H9 (cell line): Measurements from ENCODE around the gene MAPT. TPM values are rescaled to one million over a fixed set of nuclear protein-coding genes. Genes with fewer than 3 reads are reported as not detected.

ENCODE experiments used
- DNase-seq: peaks from one replicate; pipeline ENCODE4 v3.0.0-alpha.2; 2017
- H2AFZ ChIP-seq: one replicate; pipeline ENCODE4 v1.6.1; 2013; ENCODE audit warnings: mild to moderate bottlenecking, low read length, control low read depth, moderate library complexity
- H2AK5ac ChIP-seq: 2 replicates; pipeline ENCODE4 v1.6.1; 2013; ENCODE audit warnings: low read length, control low read depth, mixed read lengths; ENCODE audit not compliant: insufficient read length
- H2BK120ac ChIP-seq: one replicate; pipeline ENCODE4 v1.6.1; 2013; ENCODE audit warnings: low read depth, mild to moderate bottlenecking, low read length, control low read depth, inconsistent platforms; ENCODE audit not compliant: poor library complexity, severe bottlenecking
- H2BK12ac ChIP-seq: 2 replicates; pipeline ENCODE4 v1.6.1; 2013; ENCODE audit warnings: low read length, control low read depth, mixed read lengths, low read depth; ENCODE audit not compliant: insufficient read length
- H2BK15ac ChIP-seq: 2 replicates; pipeline ENCODE4 v1.6.1; 2013; ENCODE audit warnings: low read depth, low read length, control low read depth
- H2BK20ac ChIP-seq: one replicate; pipeline ENCODE4 v1.6.1; 2013; ENCODE audit warnings: low read depth, mild to moderate bottlenecking, low read length, control low read depth, inconsistent platforms; ENCODE audit not compliant: poor library complexity, severe bottlenecking
- H2BK5ac ChIP-seq: 2 replicates; pipeline ENCODE4 v1.6.1; 2013; ENCODE audit warnings: low read length, control low read depth, mixed read lengths; ENCODE audit not compliant: insufficient read length
- H3K14ac ChIP-seq: 2 replicates; pipeline ENCODE4 v1.6.1; 2013; ENCODE audit warnings: low read length, control low read depth; ENCODE audit not compliant: insufficient read depth
- H3K18ac ChIP-seq: 2 replicates; pipeline ENCODE4 v1.6.1; 2013; ENCODE audit warnings: low read depth, mild to moderate bottlenecking, mixed read lengths, low read length, control low read depth; ENCODE audit not compliant: insufficient read length
- H3K23ac ChIP-seq: 2 replicates; pipeline ENCODE4 v1.6.1; 2013; ENCODE audit warnings: low read length, control low read depth, mixed read lengths, low read depth; ENCODE audit not compliant: insufficient read length
- H3K23me2 ChIP-seq: 2 replicates; pipeline ENCODE4 v1.6.1; 2013; ENCODE audit warnings: low read depth, mild to moderate bottlenecking, mixed read lengths, low read length, control low read depth; ENCODE audit not compliant: insufficient read length, poor library complexity, severe bottlenecking
- H3K27ac ChIP-seq: 2 replicates; pipeline ENCODE4 v1.5.1; 2013; ENCODE audit warnings: low read length, control low read depth, mixed read lengths, low read depth; ENCODE audit not compliant: insufficient read length
- H3K27me3 ChIP-seq: 2 replicates; pipeline ENCODE4 v1.6.1; 2013; ENCODE audit warnings: low read length, control low read depth, inconsistent platforms; ENCODE audit not compliant: insufficient read depth
- H3K4ac ChIP-seq: 2 replicates; pipeline ENCODE4 v1.6.1; 2013; ENCODE audit warnings: low read depth, mild to moderate bottlenecking, control low read depth, inconsistent platforms, low read length, moderate library complexity
- H3K4me1 ChIP-seq: 2 replicates; pipeline ENCODE4 v1.6.1; 2013; ENCODE audit warnings: low read length, control low read depth, inconsistent platforms; ENCODE audit not compliant: insufficient read depth
- H3K4me2 ChIP-seq: 2 replicates; pipeline ENCODE4 v1.6.1; 2013; ENCODE audit warnings: low read length, control low read depth, mixed read lengths; ENCODE audit not compliant: insufficient read length, insufficient read depth
- H3K56ac ChIP-seq: 2 replicates; pipeline ENCODE4 v1.6.1; 2013; ENCODE audit warnings: low read depth, mild to moderate bottlenecking, mixed read lengths, low read length, control low read depth; ENCODE audit not compliant: insufficient read length
- H3K79me1 ChIP-seq: 2 replicates; pipeline ENCODE4 v1.6.1; 2013; ENCODE audit warnings: low read depth, mild to moderate bottlenecking, moderate library complexity, low read length, control low read depth, inconsistent platforms; ENCODE audit not compliant: insufficient read depth, poor library complexity, severe bottlenecking
- H3K79me2 ChIP-seq: 2 replicates; pipeline ENCODE4 v1.6.1; 2013; ENCODE audit warnings: low read length, control low read depth, inconsistent platforms; ENCODE audit not compliant: insufficient read depth
- H3K9ac ChIP-seq: 2 replicates; pipeline ENCODE4 v1.6.1; 2013; ENCODE audit warnings: low read length, control low read depth, mixed read lengths; ENCODE audit not compliant: insufficient read length; ENCODE audit errors: extremely low read depth
- H3K9me3 ChIP-seq: one replicate; pipeline ENCODE4 v1.6.1; 2013; ENCODE audit warnings: low read depth, low read length, inconsistent platforms; ENCODE audit not compliant: control insufficient read depth
- H3T11ph ChIP-seq: one replicate; pipeline ENCODE4 v1.6.1; 2013; ENCODE audit warnings: mild to moderate bottlenecking, low read length, control low read depth, inconsistent platforms
- H4K20me1 ChIP-seq: one replicate; pipeline ENCODE4 v1.6.1; 2013; ENCODE audit not compliant: control insufficient read depth, insufficient read length, insufficient read depth
- H4K5ac ChIP-seq: 2 replicates; pipeline ENCODE4 v1.6.1; 2013; ENCODE audit warnings: low read depth, mild to moderate bottlenecking, mixed read lengths, low read length, control low read depth; ENCODE audit not compliant: insufficient read length
- H4K8ac ChIP-seq: replicated peaks from 2 replicates; pipeline ENCODE4 v1.6.1; 2013; ENCODE audit warnings: low read length, control low read depth, mixed read lengths, low read depth; ENCODE audit not compliant: insufficient read length
- H4K91ac ChIP-seq: 2 replicates; pipeline ENCODE4 v1.6.1; 2013; ENCODE audit warnings: low read depth, mild to moderate bottlenecking, moderate library complexity, mixed read lengths, low read length, control low read depth; ENCODE audit not compliant: insufficient read length
- H3K27ac Mint-ChIP-seq, 3 experiments: 2 replicates in 2 of 3; 3 replicates in 1 of 3; pipeline ENCODE4 v1.8.0; 2020 to 2021; ENCODE audit warnings: mixed read lengths in 3 of 3, mild to moderate bottlenecking in 1 of 3, moderate library complexity in 1 of 3
- H3K27me3 Mint-ChIP-seq: 2 replicates; pipeline ENCODE4 v1.8.0; 2021; ENCODE audit warnings: low read depth, mild to moderate bottlenecking, moderate library complexity, mixed read lengths
- H3K36me3 Mint-ChIP-seq, 3 experiments: 2 replicates in 2 of 3; 3 replicates in 1 of 3; pipeline ENCODE4 v1.8.0; 2020 to 2021; ENCODE audit warnings: low read depth in 3 of 3, mixed read lengths in 3 of 3; ENCODE audit not compliant: insufficient read depth in 1 of 3
- H3K4me1 Mint-ChIP-seq, 2 experiments: 2 replicates each; pipeline ENCODE4 v1.8.0; 2020; ENCODE audit warnings: mixed read lengths in 2 of 2
- H3K4me3 Mint-ChIP-seq, 2 experiments: 2 replicates in 1 of 2; 3 replicates in 1 of 2; pipeline ENCODE4 v1.8.0; 2020 to 2021; ENCODE audit warnings: mild to moderate bottlenecking in 2 of 2, mixed read lengths in 2 of 2, moderate library complexity in 1 of 2
- H3K9me3 Mint-ChIP-seq, 2 experiments: 2 replicates in 1 of 2; 3 replicates in 1 of 2; pipeline ENCODE4 v1.8.0; 2020; ENCODE audit warnings: mild to moderate bottlenecking in 2 of 2, mixed read lengths in 2 of 2, moderate library complexity in 1 of 2
- CTCF ChIP-seq: fragments of 200-600 bp; sonication (generic); conservative IDR thresholded peaks from 3 replicates; pipeline ENCODE4 v1.8.0; 2021; ENCODE audit warnings: antibody characterized with exemption, mild to moderate bottlenecking
- WGBS: extraction: QIAGEN DNeasy Blood & Tissue Kit; methylation state at CpG from one replicate; pipeline ENCODE4 v1.1.7; 2013; ENCODE audit warnings: missing lambda C conversion rate, low lambda C conversion rate, mixed read lengths; ENCODE audit not compliant: insufficient read length; ENCODE audit errors: extremely low coverage; 5-methylcytosine and 5-hydroxymethylcytosine counted together
- total RNA-seq: library from RNA; stranded (reverse); gene quantifications from 2 replicates; pipeline ENCODE4 v1.2.1, GENCODE V29; 2021

MAPT gene
- total RNA-seq, 1 experiment from 2014 or later, result 1.6 TPM

GRCh38 chr17:45904866-45905265 lies 10.5 kb downstream of the MAPT start:
- Histone ChIP-seq H3K79me1 (no peaks in the 10 kb centered on the region), H2AK5ac (no peak overlapping the region), H3K4me2 (no peak overlapping the region), H4K20me1 (no peaks in the 10 kb centered on the region), H3T11ph (no peak overlapping the region), H3K9me3 (no peaks in the 10 kb centered on the region), H2BK120ac (no peak overlapping the region), H4K8ac (no peak overlapping the region), H3K56ac (no peak overlapping the region), H3K27ac (no peak overlapping the region), H3K9ac (no peak overlapping the region), H4K91ac (no peak overlapping the region), H3K18ac (no peak overlapping the region), H3K23me2 (no peaks in the 10 kb centered on the region), H3K4me1 (no peaks in the 10 kb centered on the region; the same call in 1 of the 2 replicates), H2BK12ac (no peak overlapping the region), H2BK5ac (no peak overlapping the region), H2BK15ac (no peak overlapping the region), H4K5ac (no peak overlapping the region), H3K14ac (no peak overlapping the region), H3K4ac (no peak overlapping the region), H3K79me2 (no peaks in the 10 kb centered on the region), H3K23ac (no peak overlapping the region), H2AFZ (no peak overlapping the region), H3K27me3 (no peaks in the 10 kb centered on the region; the same call in 1 of the 2 replicates), H2BK20ac (no peak overlapping the region)
- no peaks in the 10 kb centered on the region for H3K9me3 Mint-ChIP-seq
- H3K36me3 Mint-ChIP-seq, result no peaks in the 10 kb centered on the region
- H3K4me3 Mint-ChIP-seq, result no peak overlapping the region
- H3K27me3 Mint-ChIP-seq, result peaks cover 52% of the 10 kb centered on the region
- no peak overlapping the region for H3K27ac Mint-ChIP-seq
- H3K4me1 Mint-ChIP-seq, result peaks cover 8 to 23% of the 10 kb centered on the region in 2 experiments
- no CpG with 5 or more reads among the region's 6 CpGs for WGBS
- TF ChIP-seq CTCF, result no peak
- no peak for DNase-seq
